OCI-LY1 (cell line): ENCODE data around the gene AFAP1.

Experiments used
- H2AFZ ChIP-seq: fragments of 200-600 bp; sonication (generic), shearing (Covaris generic); 2 replicates; pipeline ENCODE4 v1.6.0; 2014; ENCODE audit warnings: antibody characterized with exemption, mild to moderate bottlenecking, low read length
- H3F3A ChIP-seq: fragments of 200-600 bp; sonication (generic), shearing (Covaris generic); 2 replicates; pipeline ENCODE4 v1.6.0; 2014; ENCODE audit warnings: mild to moderate bottlenecking, antibody characterized with exemption, low read length, moderate library complexity; ENCODE audit not compliant: insufficient read depth
- H3K27ac ChIP-seq: fragments of 200-600 bp; sonication (generic); 2 replicates; pipeline ENCODE4 v1.5.1; 2014; ENCODE audit warnings: low read length, mixed run types, mild to moderate bottlenecking, low read depth; ENCODE audit not compliant: poor library complexity, severe bottlenecking
- H3K27me3 ChIP-seq: fragments of 200-600 bp; sonication (generic); 2 replicates; pipeline ENCODE4 v1.6.0; 2014; ENCODE audit warnings: antibody characterized with exemption, mild to moderate bottlenecking, low read length, moderate library complexity; ENCODE audit not compliant: insufficient read depth
- H3K36me3 ChIP-seq: fragments of 200-600 bp; sonication (generic); 2 replicates; pipeline ENCODE4 v1.6.1; 2014; ENCODE audit warnings: mild to moderate bottlenecking, antibody characterized with exemption, low read length, moderate library complexity, mixed read lengths; ENCODE audit not compliant: insufficient read depth
- H3K4me1 ChIP-seq: fragments of 200-600 bp; sonication (generic); 2 replicates; pipeline ENCODE4 v1.5.1; 2014; ENCODE audit warnings: mild to moderate bottlenecking, low read length, moderate library complexity; ENCODE audit not compliant: insufficient read depth, severe bottlenecking
- H3K4me2 ChIP-seq: fragments of 200-600 bp; sonication (generic), shearing (Covaris generic); 2 replicates; pipeline ENCODE4 v1.6.1; 2014; ENCODE audit warnings: low read length
- H3K4me3 ChIP-seq: fragments of 200-600 bp; sonication (generic); 2 replicates; pipeline ENCODE4 v1.5.1; 2014; ENCODE audit warnings: low read length, low read depth, mild to moderate bottlenecking, mixed read lengths; ENCODE audit not compliant: poor library complexity, severe bottlenecking
- H3K79me2 ChIP-seq: fragments of 200-600 bp; shearing (Covaris generic); 2 replicates; pipeline ENCODE4 v1.6.1; 2016; ENCODE audit warnings: mixed run types, low read length, mixed read lengths; ENCODE audit not compliant: insufficient read depth
- H3K9ac ChIP-seq: fragments of 200-600 bp; sonication (generic), shearing (Covaris generic); 2 replicates; pipeline ENCODE4 v1.6.1; 2014; ENCODE audit warnings: mild to moderate bottlenecking, low read length, mixed read lengths
- H3K9me2 ChIP-seq: fragments of 200-600 bp; sonication (generic), shearing (Covaris generic); 2 replicates; pipeline ENCODE4 v1.6.1; 2014; ENCODE audit warnings: low read depth, mild to moderate bottlenecking, low read length, mixed read lengths
- H3K9me3 ChIP-seq: fragments of 200-600 bp; shearing (Covaris generic); 2 replicates; pipeline ENCODE4 v1.6.1; 2014; ENCODE audit warnings: low read length, mixed read lengths
- H4K20me1 ChIP-seq: fragments of 200-600 bp; sonication (generic), shearing (Covaris generic); 2 replicates; pipeline ENCODE4 v1.6.0; 2016; ENCODE audit warnings: mild to moderate bottlenecking, low read length; ENCODE audit not compliant: insufficient read depth
- EZH2 ChIP-seq: fragments of 200-600 bp; sonication (generic), shearing (Covaris generic); IDR thresholded peaks from 2 replicates; pipeline ENCODE4 v1.8.0; 2017; ENCODE audit warnings: borderline replicate concordance, mixed run types, mild to moderate bottlenecking, antibody characterized with exemption, low read length, moderate library complexity, mixed read lengths
- TF ChIP-seq, protein P1 (sequence below): fragments of 200-600 bp; sonication (generic), shearing (Covaris generic); IDR thresholded peaks from 2 replicates; pipeline ENCODE4 v1.5.1; 2017; ENCODE audit warnings: mild to moderate bottlenecking, antibody characterized with exemption, low read length, moderate library complexity, mixed read lengths

Gene AFAP1

DNA sequence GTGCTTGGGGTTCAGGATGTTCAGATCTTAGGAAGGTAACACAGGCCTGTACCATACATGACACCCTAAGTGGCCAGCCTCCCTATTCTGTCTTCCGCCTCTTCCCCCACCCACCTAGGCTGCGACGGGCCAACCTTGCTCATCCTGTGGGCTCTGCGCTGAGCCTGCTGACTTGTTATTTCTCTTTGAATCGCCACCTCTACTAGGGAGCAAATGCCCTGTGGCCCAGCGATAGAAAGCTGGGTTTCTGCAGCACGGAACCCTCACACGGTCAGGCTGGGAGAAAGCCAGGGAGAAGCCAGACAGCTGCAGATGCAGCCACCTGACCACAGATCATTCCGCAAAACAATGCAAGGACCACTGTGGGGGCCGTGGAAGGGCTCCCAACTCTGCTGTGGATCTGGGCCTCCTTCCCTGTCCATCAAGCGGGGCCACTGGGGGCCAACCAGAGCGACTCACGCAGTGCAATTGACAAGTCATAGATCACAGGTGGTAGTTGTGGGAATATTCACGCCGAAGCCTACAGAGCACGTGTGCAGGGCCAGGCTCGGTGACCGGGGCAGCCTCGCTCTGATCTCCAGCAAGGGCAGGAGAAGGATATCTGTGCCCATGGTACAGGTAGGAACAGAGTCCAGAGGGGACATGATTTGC lies 227.5 kb downstream of the AFAP1 start:
- Histone ChIP-seq H3K4me3 (no peak overlapping the region), H3K4me1 (no peaks in the 10 kb centered on the region), H3K27ac (no peak overlapping the region), H3K4me2 (no peak overlapping the region), H3K9ac (no peak overlapping the region), H2AFZ (no peak overlapping the region), H3K36me3 (no peaks in the 10 kb centered on the region), H3K79me2 (no peaks in the 10 kb centered on the region), H4K20me1 (no peaks in the 10 kb centered on the region), H3K9me3 (no peaks in the 10 kb centered on the region), H3K9me2 (no peaks in the 10 kb centered on the region), H3F3A (no peaks in the 10 kb centered on the region), H3K27me3 (no peaks in the 10 kb centered on the region)
- TF ChIP-seq, protein P1, sequence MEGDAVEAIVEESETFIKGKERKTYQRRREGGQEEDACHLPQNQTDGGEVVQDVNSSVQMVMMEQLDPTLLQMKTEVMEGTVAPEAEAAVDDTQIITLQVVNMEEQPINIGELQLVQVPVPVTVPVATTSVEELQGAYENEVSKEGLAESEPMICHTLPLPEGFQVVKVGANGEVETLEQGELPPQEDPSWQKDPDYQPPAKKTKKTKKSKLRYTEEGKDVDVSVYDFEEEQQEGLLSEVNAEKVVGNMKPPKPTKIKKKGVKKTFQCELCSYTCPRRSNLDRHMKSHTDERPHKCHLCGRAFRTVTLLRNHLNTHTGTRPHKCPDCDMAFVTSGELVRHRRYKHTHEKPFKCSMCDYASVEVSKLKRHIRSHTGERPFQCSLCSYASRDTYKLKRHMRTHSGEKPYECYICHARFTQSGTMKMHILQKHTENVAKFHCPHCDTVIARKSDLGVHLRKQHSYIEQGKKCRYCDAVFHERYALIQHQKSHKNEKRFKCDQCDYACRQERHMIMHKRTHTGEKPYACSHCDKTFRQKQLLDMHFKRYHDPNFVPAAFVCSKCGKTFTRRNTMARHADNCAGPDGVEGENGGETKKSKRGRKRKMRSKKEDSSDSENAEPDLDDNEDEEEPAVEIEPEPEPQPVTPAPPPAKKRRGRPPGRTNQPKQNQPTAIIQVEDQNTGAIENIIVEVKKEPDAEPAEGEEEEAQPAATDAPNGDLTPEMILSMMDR, result no peak
- no peak for TF ChIP-seq EZH2

- Histone ChIP-seq H3K4me2 (no peak overlapping the region), H3K4me3 (no peak overlapping the region), H3K27me3 (no peaks in the 10 kb centered on the region), H3K9ac (no peak overlapping the region), H3F3A (no peaks in the 10 kb centered on the region), H3K79me2 (no peaks in the 10 kb centered on the region), H3K36me3 (no peaks in the 10 kb centered on the region), H2AFZ (no peak overlapping the region), H3K9me2 (no peaks in the 10 kb centered on the region), H3K9me3 (no peaks in the 10 kb centered on the region), H3K27ac (no peak overlapping the region), H3K4me1 (no peaks in the 10 kb centered on the region), H4K20me1 (no peaks in the 10 kb centered on the region)
- TF ChIP-seq, protein P1, result no peak
- no peak for TF ChIP-seq EZH2
Observed at GRCh38 chr4:7711307-7711963, 228.2 kb downstream of the AFAP1 start.

GRCh38 chr4:7710576-7711306 lies 228.9 kb downstream of the AFAP1 start:
- Histone ChIP-seq H3K27me3 (no peaks in the 10 kb centered on the region), H2AFZ (no peak overlapping the region)
- no peak for TF ChIP-seq EZH2
- TF ChIP-seq, protein P1, result no peak

More at GRCh38 chr4:7710576-7711306, 228.9 kb downstream of the AFAP1 start:
- no peaks in the 10 kb centered on the region for H4K20me1 ChIP-seq
- no peaks in the 10 kb centered on the region for H3K4me1 ChIP-seq
- no peaks in the 10 kb centered on the region for H3F3A ChIP-seq
- no peaks in the 10 kb centered on the region for H3K9me3 ChIP-seq
- no peaks in the 10 kb centered on the region for H3K9me2 ChIP-seq
- no peaks in the 10 kb centered on the region for H3K79me2 ChIP-seq
- no peak overlapping the region for H3K27ac ChIP-seq
- H3K4me3 ChIP-seq, result no peak overlapping the region
- no peak overlapping the region for H3K9ac ChIP-seq
- H3K4me2 ChIP-seq, result no peak overlapping the region
- no peaks in the 10 kb centered on the region for H3K36me3 ChIP-seq
